NCI-H748 treated with DMSO at 0.1 percent for 48 hours (cell line): ENCODE measurements around the gene TMPRSS7.
"Not testable (repeated sequence)": the region's sequence is repeated elsewhere in the genome, so short reads cannot be mapped to it uniquely, and the experiment has no call there.

Experiments
- DNase-seq: peaks from one replicate; lab custom pipeline; 2025; lab: John Stamatoyannopoulos, UW

Gene TMPRSS7

DNA sequence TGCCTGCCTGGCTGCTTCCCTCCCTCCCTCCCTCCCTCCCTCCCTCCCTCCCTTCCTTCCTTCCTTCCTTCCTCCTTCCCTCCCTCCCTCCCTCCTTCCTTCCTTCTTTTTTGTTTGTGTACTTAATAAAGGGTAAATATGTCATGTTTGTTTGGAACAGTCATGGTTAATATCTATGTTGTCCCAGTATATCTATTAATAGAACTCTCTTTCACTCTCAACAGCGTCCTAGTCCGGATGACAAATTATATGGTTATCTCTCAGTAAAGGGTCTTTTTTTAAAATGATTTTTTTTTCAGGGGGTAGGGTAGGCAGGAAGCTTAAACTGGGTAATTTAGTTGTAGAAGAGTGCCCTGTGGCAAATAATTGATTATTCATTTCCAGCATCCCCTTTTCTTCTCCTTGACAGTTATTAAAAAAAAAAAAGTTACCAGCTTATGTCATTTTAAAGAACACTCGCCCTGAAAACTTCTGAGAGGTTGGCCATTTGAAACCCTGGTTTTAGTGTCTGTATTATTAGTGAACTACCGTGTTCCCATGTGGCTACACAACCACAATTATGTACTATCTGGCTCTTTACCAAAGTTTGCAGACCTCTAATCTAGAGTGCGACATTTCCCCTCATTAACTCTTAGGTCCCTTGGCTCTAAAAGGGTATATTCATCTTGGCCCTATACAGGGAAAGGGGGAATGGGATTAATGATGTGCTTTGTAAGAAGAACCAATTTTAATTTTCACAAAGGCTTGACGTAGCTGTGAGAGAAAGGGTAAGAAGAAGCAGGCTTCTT, 22.1 kb upstream of the TMPRSS7 start:
- DNase-seq: no peak

DNA sequence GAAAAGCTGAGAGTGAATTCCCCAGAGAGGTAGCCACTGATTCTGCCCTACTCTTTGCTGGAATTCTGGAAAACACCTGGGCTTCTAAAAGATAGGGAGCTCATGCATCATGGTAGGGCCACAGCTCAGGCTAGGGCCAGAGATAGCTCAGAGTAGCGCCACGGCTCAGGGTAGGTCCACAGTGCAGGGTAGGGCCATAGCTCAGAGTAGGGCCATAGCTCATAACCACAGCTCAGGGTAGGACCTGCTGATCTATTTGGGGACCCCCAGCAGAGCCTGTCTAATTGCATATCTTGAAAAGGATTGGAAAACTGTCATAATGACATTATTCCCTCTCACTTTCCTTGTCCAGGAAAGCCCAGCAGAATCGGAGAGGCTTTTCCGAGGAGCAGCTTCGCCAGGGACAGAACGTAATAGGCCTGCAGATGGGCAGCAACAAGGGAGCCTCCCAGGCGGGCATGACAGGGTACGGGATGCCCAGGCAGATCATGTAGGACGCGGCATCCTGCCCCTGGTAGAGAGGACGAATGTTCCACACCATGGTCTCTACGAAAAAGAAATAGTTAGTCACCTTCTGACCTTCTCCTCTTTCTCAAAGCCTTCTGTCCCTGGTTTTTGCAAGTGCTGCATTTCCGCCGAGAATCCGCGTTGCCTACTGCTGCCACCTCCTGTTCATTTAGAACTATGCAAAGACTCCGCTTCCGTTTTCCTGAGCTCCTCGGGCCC, 21.3 kb upstream of the TMPRSS7 start:
- DNase-seq: no peak

DNA sequence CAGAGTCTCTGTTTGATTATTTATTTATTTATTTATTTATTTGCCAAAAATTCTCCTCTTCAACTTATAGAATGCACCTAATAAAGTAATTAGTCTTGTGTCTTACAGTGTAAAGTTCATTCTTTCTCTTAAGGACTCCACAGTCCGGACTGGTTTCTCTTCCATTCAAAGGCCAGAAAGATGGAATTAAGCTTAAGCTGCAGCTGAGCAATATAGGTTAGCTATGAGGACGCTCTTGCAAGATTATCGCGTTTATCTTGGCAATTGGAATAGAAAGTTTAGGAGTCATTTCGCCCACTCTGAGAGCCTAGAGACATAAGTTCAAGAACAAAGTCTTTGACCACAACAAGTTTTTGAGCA, 20.8 kb upstream of the TMPRSS7 start:
- no peak for DNase-seq

DNA sequence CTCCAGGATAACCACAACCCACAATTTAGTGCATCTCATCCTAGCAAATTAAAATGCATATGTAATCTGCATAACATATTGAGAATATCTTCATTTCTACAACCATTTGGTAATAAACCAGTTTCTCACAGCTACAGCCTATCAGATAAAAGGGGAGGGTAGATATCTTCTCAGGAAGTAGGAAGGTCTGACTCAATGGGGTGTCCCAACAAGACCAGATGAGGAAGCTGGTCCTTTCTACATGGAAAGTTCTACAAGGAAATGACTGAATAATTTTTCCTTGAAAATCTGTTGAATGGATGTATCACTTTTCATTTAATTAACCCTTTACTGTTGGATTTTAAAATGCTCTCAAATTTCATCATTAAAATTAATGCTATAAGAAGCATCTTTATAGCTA, 17.4 kb upstream of the TMPRSS7 start:
- DNase-seq: no peak

DNA sequence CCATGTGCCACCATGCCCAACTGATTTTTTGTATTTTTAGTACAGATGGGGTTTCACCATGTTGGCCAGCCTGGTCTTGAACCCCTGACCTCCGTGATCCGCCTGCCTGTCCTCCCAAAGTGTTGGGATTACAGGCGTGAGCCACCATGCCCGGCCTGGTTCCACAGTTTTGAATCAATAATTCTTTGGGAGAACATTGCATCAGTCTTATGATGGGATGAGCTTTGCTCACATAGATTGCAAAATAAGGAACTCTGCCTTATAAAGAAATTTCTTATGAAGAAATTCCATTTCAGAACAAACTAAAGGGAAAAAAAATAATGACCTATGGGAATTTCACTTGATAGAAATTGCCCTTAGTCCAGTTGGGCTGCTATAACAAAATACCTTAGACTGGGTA, 15.8 kb upstream of the TMPRSS7 start:
- no peak for DNase-seq

DNA sequence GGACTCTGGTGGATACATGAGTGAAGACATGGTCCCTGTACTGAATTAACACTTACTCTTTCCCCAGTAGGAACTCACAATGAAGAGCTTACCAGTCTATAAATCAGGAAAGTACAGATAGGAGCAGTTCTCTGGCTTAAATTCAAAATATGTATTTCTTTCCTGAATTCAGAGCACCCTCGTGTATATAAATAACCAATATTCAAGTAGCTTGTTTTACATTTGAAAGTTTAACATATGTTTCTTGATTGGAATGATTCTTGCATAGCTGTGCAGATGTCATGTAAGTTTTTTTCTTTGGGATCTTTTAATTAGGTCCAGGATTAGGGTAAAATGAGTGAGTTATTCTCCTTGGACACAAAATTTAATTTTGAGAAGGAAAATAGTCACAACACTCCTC, 14.8 kb upstream of the TMPRSS7 start:
- no peak for DNase-seq

DNA sequence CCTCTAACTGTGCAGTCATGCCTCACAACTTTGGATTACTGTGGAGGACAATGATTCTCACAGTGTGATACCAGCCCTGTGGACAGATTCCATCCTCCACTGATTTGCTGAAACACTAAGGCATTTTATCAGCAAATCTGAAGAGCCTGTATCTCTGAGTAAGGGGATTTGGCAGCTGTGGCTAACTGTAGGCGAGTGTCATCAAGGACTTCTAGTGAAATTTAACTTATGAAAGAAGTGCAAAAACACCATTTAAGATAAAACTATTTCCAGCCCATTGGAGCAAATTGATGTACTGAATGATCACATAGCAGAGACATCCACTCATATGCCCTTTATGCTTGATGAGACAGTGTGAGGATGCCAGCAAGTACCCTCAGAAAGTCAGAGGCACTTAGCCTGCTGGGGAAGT, 13.9 kb upstream of the TMPRSS7 start:
- no peak for DNase-seq

DNA sequence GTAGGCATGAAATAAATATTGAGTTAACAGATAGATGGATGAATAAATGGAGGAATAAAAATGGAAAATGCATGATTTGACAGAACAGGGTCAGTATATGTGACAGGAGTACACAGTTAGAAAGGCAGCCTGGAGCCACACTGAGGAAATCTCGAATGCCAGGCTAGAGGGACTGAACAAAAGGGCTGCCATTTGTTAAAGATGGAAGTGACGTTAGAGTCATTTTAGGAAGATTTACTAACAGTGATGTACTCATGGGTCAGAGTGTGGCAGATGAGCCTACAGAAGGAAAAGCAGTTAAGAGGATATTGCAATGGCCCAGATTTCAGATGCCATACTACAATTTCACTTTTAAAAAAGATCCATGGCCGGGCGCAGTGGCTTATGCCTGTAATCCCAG, 7.4 kb upstream of the TMPRSS7 start:
- DNase-seq: no peak

DNA sequence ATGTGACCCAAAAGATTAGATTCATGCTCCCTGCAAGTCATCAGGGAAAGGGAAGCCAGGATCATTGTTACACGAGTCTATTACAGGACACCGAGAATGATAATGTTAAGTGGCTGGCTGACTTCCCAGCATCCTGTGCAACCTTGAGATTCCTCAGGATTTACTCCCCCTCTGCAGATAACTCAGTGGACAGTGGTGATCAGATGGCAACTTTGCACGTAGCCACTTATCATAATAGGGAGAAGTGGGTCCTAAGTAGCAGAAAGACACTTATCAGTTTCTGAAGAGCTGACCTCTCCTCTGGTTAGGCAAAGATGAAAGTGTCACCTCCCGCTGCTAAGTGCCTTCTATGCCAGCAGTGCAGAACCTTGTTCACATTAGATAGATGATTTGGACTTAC, 6.7 kb upstream of the TMPRSS7 start:
- no peak for DNase-seq

DNA sequence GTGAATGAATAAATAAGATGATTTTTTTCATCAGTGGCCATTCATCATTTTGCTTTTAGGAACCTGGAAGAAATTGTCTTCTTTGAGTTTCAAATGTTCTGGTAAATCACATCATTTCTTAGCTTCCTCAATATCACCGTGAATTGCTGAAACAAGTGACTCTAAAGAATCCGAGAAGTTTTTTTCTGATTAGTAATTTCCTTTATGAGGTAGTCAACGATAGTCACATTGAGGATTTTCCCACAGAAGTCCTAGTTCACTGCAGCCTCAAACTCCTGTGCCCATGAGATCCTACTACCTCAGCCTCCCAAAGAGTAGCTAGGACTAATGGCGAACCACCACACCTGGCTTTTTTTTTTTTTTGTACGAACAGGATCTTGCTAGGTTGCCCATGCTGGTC, 3.6 kb upstream of the TMPRSS7 start:
- DNase-seq: no peak

DNA sequence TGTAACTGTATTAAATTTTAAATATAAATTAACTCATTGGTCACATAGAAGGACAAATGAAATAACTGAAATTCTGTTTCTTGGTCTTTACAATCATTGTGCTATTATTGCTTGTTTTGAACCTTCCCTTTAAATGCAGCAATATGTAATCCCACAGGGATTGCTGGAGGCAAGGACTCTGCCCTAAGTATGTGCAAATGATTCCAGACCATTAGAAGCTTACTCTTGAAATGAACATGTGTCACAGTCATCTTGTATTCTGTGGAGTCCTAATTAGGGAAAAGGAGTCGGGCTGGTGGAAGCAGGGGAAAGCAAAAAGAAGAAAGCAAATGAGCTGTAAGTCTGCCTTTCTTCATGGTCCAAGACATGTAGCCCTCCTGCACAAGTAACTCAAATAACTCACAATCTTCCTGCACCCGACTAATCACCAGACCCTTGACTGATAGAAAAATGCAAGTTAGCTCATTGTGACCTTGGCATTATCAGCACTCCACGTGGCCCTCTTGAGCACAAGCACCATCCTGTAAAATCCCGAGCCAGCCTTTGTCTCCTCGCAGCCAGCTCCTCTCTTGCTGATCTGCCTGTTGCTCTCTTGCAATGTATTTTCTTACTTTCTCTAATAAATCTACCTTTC, 2.3 kb upstream of the TMPRSS7 start:
- DNase-seq: no peak

DNA sequence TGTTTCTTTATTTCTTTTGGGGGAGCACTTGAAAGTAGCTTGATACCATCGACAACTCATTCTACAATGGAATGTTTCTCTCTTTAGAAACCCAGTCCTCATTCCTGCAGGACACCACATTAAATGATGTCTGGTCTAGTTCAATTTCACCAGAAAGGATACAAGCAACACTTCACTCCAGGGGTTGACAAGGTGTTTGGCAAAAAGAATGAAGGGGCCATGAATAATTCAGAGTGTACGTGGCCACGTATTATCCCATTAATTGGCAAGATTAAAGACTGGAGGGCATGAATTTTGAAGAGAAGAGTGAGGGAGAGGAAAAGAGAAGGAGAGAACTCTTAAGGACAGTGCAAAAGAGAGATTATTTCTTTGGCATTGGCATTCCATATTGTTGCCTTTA, 705 bp downstream of the TMPRSS7 start:
- no peak for DNase-seq

DNA sequence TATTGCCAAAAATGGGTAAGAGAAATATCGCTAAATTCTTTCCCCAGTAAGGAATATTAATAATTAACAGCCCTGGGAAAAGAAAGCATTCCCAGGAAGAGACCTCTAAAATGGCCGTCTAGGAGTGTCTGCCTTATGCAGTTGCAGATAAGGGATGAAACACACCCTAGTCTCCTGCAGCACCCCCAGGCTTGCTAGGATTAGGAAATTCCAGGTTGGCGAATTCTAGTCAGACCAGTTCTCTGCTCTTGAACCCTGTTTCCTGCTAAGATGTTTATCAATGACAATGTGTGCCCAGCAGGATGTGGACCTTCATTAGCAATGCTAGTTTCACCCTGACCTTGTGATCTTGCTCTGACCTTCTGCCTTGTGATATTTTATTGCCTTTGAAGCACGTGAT, 2.7 kb downstream of the TMPRSS7 start:
- not testable (repeated sequence) for DNase-seq

DNA sequence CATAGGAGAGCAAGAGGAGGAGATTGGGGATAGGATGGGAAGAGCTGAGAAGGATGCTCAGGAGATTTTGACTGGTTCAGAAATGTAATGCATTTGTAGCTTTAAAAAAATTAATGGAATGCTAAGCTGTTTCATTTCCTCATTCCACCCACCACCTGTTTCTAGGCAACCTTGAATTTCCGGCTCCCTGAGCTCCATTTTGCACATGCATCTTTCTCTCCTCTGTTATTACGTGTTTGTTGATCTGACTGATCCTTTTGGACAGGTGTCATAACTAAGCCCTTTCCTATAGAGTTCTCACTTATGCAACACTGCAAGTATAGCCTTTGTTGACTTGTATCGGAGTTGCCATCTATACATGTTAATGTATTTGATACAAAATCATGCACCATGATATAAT, 4.3 kb downstream of the TMPRSS7 start:
- no peak for DNase-seq

DNA sequence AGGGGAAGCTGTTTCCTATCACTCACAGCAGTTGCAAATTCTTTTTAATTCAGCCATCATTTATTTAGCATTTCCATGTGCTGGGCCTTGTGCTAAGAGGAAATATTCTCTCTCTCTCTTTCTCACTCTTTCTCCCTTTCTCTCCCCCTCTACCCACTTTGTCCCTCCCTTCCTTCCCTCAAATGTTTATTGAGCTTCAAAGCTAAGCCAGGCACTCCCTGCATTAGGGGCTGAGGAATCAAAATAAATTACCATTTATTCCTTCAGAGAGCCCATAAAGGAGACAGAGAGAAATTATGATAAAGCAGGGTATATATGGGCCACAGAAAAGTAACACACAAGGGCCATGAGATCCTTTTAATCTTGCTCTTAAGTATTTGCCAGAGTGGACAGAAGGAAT, 6.8 kb downstream of the TMPRSS7 start:
- no peak for DNase-seq

DNA sequence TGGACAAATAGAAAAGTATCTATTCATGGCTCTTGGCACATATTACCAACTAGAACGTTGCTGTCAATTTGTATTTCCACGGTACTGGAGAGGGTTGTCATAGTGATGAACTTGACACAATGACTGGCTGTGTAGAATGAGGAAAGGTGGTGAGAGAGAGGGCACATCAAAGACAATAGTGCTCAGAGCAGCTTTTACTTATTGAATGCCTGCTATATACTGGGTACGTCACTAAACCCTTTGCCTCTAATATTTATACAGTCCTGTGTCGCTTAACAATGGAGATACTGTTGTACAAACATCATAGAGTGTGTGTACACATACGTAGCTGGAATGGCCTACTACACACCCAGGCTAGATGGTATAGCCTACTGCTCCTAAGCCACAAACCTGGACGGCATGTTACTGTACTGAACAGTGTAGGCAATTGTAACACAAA, 8.3 kb downstream of the TMPRSS7 start:
- peak; percentile 99 for DNase-seq

DNA sequence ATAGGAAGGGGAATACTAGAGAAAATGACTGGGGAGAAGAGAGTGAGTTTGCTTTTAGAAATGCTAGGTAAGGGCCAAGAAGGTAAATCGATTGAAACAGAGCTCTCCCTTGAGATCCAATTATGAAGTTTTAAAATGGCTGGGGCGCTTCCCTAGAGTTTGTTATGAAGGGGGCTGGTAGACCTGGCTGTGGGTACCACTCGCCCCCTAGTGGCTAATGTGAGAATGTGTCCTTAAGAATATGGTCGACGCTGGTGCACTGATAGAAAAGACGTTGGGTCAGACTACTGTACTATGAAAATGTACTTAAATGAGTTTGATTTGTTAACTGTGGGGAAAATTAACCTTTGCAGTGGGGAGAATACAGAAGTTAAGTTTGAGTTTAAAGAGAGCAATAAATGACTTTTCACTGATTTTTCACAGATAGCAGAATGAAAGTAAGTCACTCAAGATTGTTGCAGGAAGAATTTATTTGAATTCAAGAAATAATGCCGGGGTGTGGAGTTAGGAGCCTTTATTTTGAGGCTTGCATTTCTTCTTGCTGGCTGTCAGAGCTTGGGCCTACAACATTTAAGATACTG, 9.2 kb downstream of the TMPRSS7 start:
- DNase-seq: peak; percentile 80

DNA sequence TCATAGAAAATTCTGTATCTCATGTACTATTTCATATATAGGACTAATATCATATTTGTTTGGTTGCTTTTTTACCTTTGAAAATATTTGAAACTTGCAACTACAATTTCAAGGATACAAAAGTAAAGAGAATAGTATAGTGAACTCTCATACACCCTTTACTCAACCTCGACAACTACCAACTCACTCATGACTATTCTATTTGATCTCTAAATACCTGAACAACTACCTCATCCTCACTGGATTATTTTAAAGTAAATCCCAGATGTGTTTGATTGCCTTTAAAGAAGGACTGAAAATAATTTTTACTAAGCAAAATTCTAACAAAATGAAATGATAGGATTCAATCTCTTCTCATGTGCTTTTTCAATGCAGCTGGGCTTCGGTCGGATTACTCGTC, 12.1 kb downstream of the TMPRSS7 start:
- DNase-seq: no peak

DNA sequence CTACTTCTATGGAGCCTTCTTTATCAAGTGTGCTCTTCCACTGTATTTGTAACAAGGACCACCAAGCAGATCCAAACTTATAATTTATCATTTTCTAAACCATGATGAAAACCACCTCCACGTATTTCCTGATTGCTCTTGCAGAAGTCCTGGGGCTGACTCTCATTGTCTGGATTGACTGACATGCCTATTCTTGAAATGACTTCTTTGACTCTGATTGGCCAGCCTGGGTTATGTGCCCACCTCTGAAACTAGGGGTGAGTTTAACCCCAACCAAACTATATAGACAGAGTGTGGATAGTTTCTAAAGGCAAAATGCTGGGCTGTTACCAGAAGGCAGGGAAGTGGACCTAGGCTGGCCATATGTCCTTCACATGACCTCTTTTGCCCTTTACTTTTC, 12.7 kb downstream of the TMPRSS7 start:
- no peak for DNase-seq

DNA sequence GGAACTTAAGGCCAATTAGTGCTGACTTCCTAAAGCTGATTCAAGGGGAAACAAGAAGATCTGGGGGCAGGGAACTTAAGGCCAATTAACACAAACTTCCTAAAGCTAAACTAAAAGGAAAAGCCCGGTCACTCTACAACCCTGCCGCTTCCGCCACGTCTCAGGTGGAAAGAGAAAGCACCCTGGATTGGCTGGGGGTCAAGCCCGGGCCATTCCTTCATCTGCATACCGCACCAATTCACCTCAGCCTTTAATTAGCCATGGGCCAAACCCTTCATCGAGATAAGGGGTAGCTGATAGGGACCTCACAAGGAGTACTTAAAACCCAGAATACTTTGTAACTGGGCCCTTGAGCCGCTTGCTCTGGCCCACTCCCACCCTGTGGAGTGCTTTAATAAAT, 14.4 kb downstream of the TMPRSS7 start:
- DNase-seq: no peak

DNA sequence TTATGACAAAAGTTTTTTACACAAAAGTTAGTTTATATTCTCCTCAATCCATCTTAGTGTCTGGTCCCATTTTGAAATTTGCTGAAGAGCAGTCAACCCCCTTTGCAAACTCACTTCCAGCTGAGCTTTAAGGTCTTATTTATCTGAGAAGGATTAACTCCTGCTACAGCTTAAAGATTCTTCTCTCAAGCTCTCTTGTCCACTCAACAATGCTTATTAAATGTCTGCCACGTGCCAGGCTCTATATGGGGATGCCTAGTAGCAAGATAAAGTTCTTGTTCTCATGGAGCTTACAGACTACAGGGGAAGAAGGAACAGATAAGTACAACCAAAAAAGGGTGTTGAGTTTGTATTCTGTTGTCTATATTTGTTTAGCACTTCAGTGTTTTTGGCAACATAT, 18.7 kb downstream of the TMPRSS7 start:
- DNase-seq: no peak

DNA sequence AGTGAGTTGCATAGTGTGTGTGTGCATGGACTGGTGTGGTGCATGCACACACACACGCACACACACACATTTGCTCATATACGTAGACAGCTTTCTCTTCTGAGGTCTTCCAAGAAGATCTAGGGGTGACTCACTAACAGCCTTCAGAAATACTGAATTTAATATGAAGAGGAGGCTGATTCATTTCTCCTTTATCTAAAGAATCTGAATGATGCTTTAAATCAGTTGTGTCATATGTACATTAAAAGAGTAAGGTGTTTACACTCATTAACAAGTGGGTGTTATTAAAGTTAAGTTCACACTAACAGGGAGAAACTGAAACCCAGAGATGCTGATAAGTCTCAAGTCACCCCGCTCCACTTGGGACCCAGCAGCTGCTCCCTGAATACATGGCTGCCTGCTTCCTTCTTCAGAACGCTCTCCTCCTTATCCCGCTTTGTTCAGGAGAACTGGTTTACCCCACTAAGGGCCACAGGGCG, 22.0 kb downstream of the TMPRSS7 start:
- DNase-seq: no peak

DNA sequence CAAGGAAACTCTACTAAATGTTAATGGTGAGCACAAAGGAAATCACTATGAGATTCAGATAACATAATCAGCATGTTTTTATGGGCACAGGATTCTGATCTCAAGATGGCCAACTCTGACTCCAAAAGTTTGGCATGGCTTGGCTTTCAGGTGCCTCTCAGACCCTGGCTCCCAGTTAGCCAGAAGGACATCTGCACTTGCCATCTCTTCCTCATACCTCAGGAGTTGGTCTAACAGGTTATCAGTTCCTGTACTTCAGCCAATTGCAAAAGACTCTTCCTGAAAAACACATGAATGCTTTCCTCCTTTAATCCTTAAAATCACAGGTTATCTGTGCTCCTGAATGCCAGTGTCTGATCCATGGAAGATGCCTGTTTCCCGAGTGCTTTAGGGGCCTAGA, 25.0 kb downstream of the TMPRSS7 start:
- DNase-seq: no peak
